Keratinocyte (primary cell): Measurements from ENCODE around the gene ELP4. TPM values are rescaled to one million over a fixed set of nuclear protein-coding genes. Genes with fewer than 3 reads are reported as not detected.

ENCODE experiments used
- DNase-seq: peaks from one replicate; pipeline ENCODE4 v3.0.0-alpha.2; 2011; ENCODE audit warnings: low read depth, missing footprints, low spot score
- FAIRE-seq: peaks from 2 replicates; lab custom pipeline; 2011; peaks lifted over from hg19 to GRCh38; lab: Jason Lieb, UNC
- H2AFZ ChIP-seq: 2 replicates; pipeline ENCODE4 v1.6.0; 2012; ENCODE audit warnings: low read length, control low read depth, inconsistent platforms; ENCODE audit not compliant: control insufficient read depth
- H3K27ac ChIP-seq: 2 replicates; pipeline ENCODE4 v1.5.1; 2011; ENCODE audit warnings: low read length; ENCODE audit not compliant: control insufficient read depth, insufficient read depth
- H3K27me3 ChIP-seq: 3 replicates; pipeline ENCODE4 v1.6.0; 2011; ENCODE audit warnings: low read length; ENCODE audit not compliant: control insufficient read depth, insufficient read depth; ENCODE audit errors: extremely low read depth
- H3K36me3 ChIP-seq, 2 experiments: 2 replicates in 1 of 2; 3 replicates in 1 of 2; pipeline ENCODE4 v1.5.1; 2011; ENCODE audit warnings: low read length in 2 of 2, mild to moderate bottlenecking in 1 of 2; ENCODE audit not compliant: control insufficient read depth in 2 of 2, insufficient read depth in 2 of 2; ENCODE audit errors: extremely low read depth in 1 of 2
- H3K4me1 ChIP-seq: 3 replicates; pipeline ENCODE4 v1.5.1; 2011; ENCODE audit warnings: low read length; ENCODE audit not compliant: control insufficient read depth, insufficient read depth; ENCODE audit errors: extremely low read depth
- H3K4me2 ChIP-seq: 3 replicates; pipeline ENCODE4 v1.6.0; 2011; ENCODE audit warnings: low read depth, low read length; ENCODE audit not compliant: control insufficient read depth, insufficient read depth; ENCODE audit errors: extremely low read depth
- H3K4me3 ChIP-seq, 3 experiments: fragments of 200-600 bp in 1 of 3; sonication (generic) in 1 of 3; 2 replicates in 2 of 3; 3 replicates in 1 of 3; pipeline ENCODE4 v1.5.1; 2011 to 2016; ENCODE audit warnings: low read length in 3 of 3, mild to moderate bottlenecking in 3 of 3, control low read depth in 2 of 3, inconsistent platforms in 1 of 3, low read depth in 1 of 3, mixed read lengths in 1 of 3, mixed run types in 1 of 3, moderate library complexity in 1 of 3; ENCODE audit not compliant: control insufficient read depth in 2 of 3, insufficient read depth in 2 of 3; ENCODE audit errors: extremely low read depth in 1 of 3
- H3K79me2 ChIP-seq: 2 replicates; pipeline ENCODE4 v1.6.0; 2012; ENCODE audit warnings: low read length; ENCODE audit not compliant: control insufficient read depth, insufficient read depth
- H3K9ac ChIP-seq: 3 replicates; pipeline ENCODE4 v1.6.0; 2011; ENCODE audit warnings: low read length; ENCODE audit not compliant: control insufficient read depth, insufficient read depth; ENCODE audit errors: extremely low read depth
- H3K9me1 ChIP-seq: 3 replicates; pipeline ENCODE4 v1.6.0; 2011; ENCODE audit warnings: low read length; ENCODE audit not compliant: control insufficient read depth, insufficient read depth; ENCODE audit errors: extremely low read depth
- H3K9me3 ChIP-seq: 2 replicates; pipeline ENCODE4 v1.5.1; 2012; ENCODE audit warnings: low read depth, low read length; ENCODE audit not compliant: control insufficient read depth
- H4K20me1 ChIP-seq: 3 replicates; pipeline ENCODE4 v1.6.0; 2011; ENCODE audit warnings: low read length; ENCODE audit not compliant: control insufficient read depth, insufficient read depth; ENCODE audit errors: extremely low read depth
- CTCF ChIP-seq, 3 experiments: IDR thresholded peaks in 1 of 3; conservative IDR thresholded peaks in 1 of 3; optimal IDR thresholded peaks in 1 of 3; 2 replicates in 2 of 3; 3 replicates in 1 of 3; pipeline versions ENCODE3 to v1.5.1; 2011; ENCODE audit warnings: low read length in 3 of 3, mild to moderate bottlenecking in 3 of 3, moderate library complexity in 2 of 3, control low read depth in 1 of 3, inconsistent platforms in 1 of 3; ENCODE audit not compliant: insufficient read depth in 2 of 3; ENCODE audit errors: extremely low read depth in 1 of 3
- EZH2 ChIP-seq: IDR thresholded peaks from one replicate; pipeline ENCODE4 v1.6.1; 2012; ENCODE audit warnings: inconsistent platforms, mild to moderate bottlenecking, low read length, moderate library complexity
- dilution Hi-C: fragments of 300-500 bp; cut with MboI; formaldehyde crosslinking; loops from one replicate; pipeline ENCODE4 v1.7.0; 2020; ENCODE audit warnings: low sequenced_read_pairs; ENCODE audit not compliant: extremely low pct_ligation_motif_present
- polyA plus RNA-seq, 5 experiments: library from polyadenylated mRNA; depleted of rRNA in 3 of 5; stranded (reverse) in 3 of 5; stranded (forward) in 1 of 5; unstranded in 1 of 5; fragments of >200 nt; gene quantifications; 1 replicate in 1 of 5; 2 replicates in 3 of 5; 3 replicates in 1 of 5; pipeline versions ENCODE4 v1.2.1 to v1.2.3, GENCODE V29; 2011 to 2012; ENCODE audit warnings: missing spikeins in 2 of 5, low read depth in 1 of 5, low replicate concordance in 1 of 5

The ELP4 gene
- polyA plus RNA-seq, 1 donor (not counting 4 experiments of a cell fraction or from before 2014, with no cell fraction given), result 29.6 TPM

GRCh38 chr11:31531293-31531692, 21.7 kb downstream of the ELP4 start:
- no peaks in the 10 kb centered on the region for H3K27me3 ChIP-seq
- no peaks in the 10 kb centered on the region for H3K36me3 ChIP-seq
- no peak overlapping the region for H3K4me2 ChIP-seq
- H3K9me1 ChIP-seq, result no peaks in the 10 kb centered on the region
- H3K79me2 ChIP-seq, result no peaks in the 10 kb centered on the region
- no peak overlapping the region for H3K9ac ChIP-seq
- H3K4me1 ChIP-seq, result no peaks in the 10 kb centered on the region
- no peaks in the 10 kb centered on the region for H3K9me3 ChIP-seq
- no peak overlapping the region for H3K4me3 ChIP-seq
- TF ChIP-seq CTCF (optimal IDR thresholded peaks at IDR 0.05 in 1 of 3, IDR thresholded peaks at IDR 0.05 in 1 of 3, conservative IDR thresholded peaks at IDR 0.05 in 1 of 3; ENCODE audit: extremely low read depth in 1 of 3, insufficient read depth in 2 of 3, low read length in 3 of 3) (no peak), EZH2 (no peak)
- H4K20me1 ChIP-seq, result no peaks in the 10 kb centered on the region
- no peak overlapping the region for H3K27ac ChIP-seq
- H2AFZ ChIP-seq, result no peak overlapping the region
- dilution Hi-C loops, result no loop called here
- no peak for DNase-seq
- FAIRE-seq, result no peak

GRCh38 chr11:31535479-31535878, 25.9 kb downstream of the ELP4 start:
- H3K9me1 ChIP-seq, result no peaks in the 10 kb centered on the region
- dilution Hi-C loops, result no loop called here
- H4K20me1 ChIP-seq, result no peaks in the 10 kb centered on the region
- no peaks in the 10 kb centered on the region for H3K27me3 ChIP-seq
- H3K79me2 ChIP-seq, result no peaks in the 10 kb centered on the region
- TF ChIP-seq CTCF (optimal IDR thresholded peaks at IDR 0.05 in 1 of 3, IDR thresholded peaks at IDR 0.05 in 1 of 3, conservative IDR thresholded peaks at IDR 0.05 in 1 of 3; ENCODE audit: extremely low read depth in 1 of 3, insufficient read depth in 2 of 3, low read length in 3 of 3) (no peak), EZH2 (no peak)
- no peaks in the 10 kb centered on the region for H3K9me3 ChIP-seq
- H3K4me3 ChIP-seq, result no peak overlapping the region
- no peak overlapping the region for H3K27ac ChIP-seq
- FAIRE-seq (no peak), DNase-seq (no peak)
- no peak overlapping the region for H3K4me2 ChIP-seq
- H3K4me1 ChIP-seq, result no peaks in the 10 kb centered on the region
- no peak overlapping the region for H2AFZ ChIP-seq
- H3K36me3 ChIP-seq, result no peaks in the 10 kb centered on the region
- no peak overlapping the region for H3K9ac ChIP-seq
